ENCODE measurements around the gene KLRC4. TPM values are rescaled to one million over a fixed set of nuclear protein-coding genes. Genes with fewer than 3 reads are reported as not detected.

The KLRC4 gene
- total and polyA plus RNA-seq, 10 of the 15 experiments (the other 5 are each of a cell fraction or from before 2014, with no cell fraction given): 0.07 to 0.34 TPM; not detected in 8

DNA sequence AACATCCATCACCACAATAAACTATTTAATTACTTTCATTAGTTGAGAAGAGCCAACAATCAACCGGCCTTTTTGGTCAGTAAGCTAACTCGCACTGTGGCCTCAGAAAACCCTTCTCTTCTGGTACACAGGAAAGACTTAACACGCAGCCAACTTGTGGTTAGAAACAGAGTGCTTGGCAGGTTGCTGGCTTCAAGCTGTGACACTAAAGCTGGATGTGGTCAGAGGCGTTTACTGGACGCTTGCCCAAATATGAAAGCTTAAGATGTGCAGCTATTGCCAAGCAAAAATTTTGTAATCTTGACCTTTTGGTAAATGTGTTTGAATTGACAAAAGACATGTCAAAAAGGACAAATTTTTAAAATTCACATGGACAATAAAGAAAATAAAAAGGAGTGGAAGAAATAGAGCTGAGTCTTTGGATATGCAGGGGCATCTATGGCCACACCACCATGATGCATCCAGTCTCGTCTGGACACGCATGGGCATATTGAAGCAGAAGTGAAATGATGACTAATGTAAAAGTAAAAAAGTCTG is 17.1 kb downstream of the KLRC4 start:
- H3K27ac ChIP-seq (ENCODE audit: control insufficient read depth, insufficient read depth): no peak overlapping the region
- H2AFZ ChIP-seq (ENCODE audit: control insufficient read depth, low read depth, low read length): no peak overlapping the region
- DNase-seq (ENCODE audit: low read depth, low spot score): peak; percentile 77
- ChIA-PET POLR2A (interaction anchor here (1.0 to 2.6 kb wide), 3 partner anchors 26 to 151 kb away, joined by 3 to 24 read pairs (median 4); no protein-coding TSS in a partner anchor), SMC1A (ENCODE audit: uncharacterized antibody, unreplicated experiment) (interaction anchor here (0.7 to 3.4 kb wide), 12 partner anchors 9 to 154 kb away, joined by 3 to 67 read pairs (median 4); partner anchors contain the start of gene KLRC4), CTCF (interaction anchor here (1.1 to 2.1 kb wide), 4 partner anchors 18 to 61 kb away, joined by 3 to 13 read pairs (median 7); partner anchors contain the start of gene KLRC4), RAD21 (ENCODE audit: unreplicated experiment) (interaction anchor here (0.8 to 6.7 kb wide), 5 partner anchors 9 to 1430 kb away, joined by 3 to 75 read pairs (median 4); no protein-coding TSS in a partner anchor)
- in situ Hi-C loops (cut with MboI) (no loop called here), intact Hi-C loops (cut with micrococcal nuclease; ENCODE audit: unreplicated experiment) (loop anchor here (10.0 kb wide), 1 partner anchor 282 kb away; the partner anchor contains the start of gene STYK1)
- H3K4me1 ChIP-seq (ENCODE audit: control insufficient read depth, insufficient read depth, low read length): peaks cover 9% of the 10 kb centered on the region; the same call in 1 of the 2 replicates
- H3K36me3 ChIP-seq (ENCODE audit: control insufficient read depth in 2 of 2, insufficient read depth in 2 of 2, low read length in 1 of 2): no peaks in the 10 kb centered on the region
- ATAC-seq: peak; percentile 90
- H4K20me1 ChIP-seq (ENCODE audit: control insufficient read depth, insufficient read depth): no peaks in the 10 kb centered on the region
- under 1% methylated on average over 7 of the region's 7 CpGs for WGBS (ENCODE audit: insufficient coverage, insufficient replicate concordance, low lambda C conversion rate, missing lambda C conversion rate)
- BruUV-seq (replicated peaks): no TSS peak
- H3K4me3 ChIP-seq: 0 out of 2 replicates have a peak overlapping the region, but pooled peaks have one; percentile 15
- no peaks in the 10 kb centered on the region for H3K79me2 ChIP-seq (ENCODE audit: control insufficient read depth, insufficient read depth, low read length)
- no peaks in the 10 kb centered on the region for H3K27me3 ChIP-seq (replicated peaks in 1 of 2; ENCODE audit: control insufficient read depth in 2 of 2, insufficient read depth in 2 of 2, low read length in 1 of 2)
- peak overlapping the region; percentile 30 for H3K4me2 ChIP-seq (ENCODE audit: control insufficient read depth, insufficient read depth)
- FAIRE-seq: peak; percentile 87
- H3K9me3 ChIP-seq (replicated peaks; ENCODE audit: control insufficient read depth, insufficient read depth, low read length): no peaks in the 10 kb centered on the region; the same call in 2 of the 3 replicates
- no peak overlapping the region for H3K9ac ChIP-seq (ENCODE audit: control insufficient read depth, insufficient read depth, low read length)
- TF ChIP-seq, protein P1, sequence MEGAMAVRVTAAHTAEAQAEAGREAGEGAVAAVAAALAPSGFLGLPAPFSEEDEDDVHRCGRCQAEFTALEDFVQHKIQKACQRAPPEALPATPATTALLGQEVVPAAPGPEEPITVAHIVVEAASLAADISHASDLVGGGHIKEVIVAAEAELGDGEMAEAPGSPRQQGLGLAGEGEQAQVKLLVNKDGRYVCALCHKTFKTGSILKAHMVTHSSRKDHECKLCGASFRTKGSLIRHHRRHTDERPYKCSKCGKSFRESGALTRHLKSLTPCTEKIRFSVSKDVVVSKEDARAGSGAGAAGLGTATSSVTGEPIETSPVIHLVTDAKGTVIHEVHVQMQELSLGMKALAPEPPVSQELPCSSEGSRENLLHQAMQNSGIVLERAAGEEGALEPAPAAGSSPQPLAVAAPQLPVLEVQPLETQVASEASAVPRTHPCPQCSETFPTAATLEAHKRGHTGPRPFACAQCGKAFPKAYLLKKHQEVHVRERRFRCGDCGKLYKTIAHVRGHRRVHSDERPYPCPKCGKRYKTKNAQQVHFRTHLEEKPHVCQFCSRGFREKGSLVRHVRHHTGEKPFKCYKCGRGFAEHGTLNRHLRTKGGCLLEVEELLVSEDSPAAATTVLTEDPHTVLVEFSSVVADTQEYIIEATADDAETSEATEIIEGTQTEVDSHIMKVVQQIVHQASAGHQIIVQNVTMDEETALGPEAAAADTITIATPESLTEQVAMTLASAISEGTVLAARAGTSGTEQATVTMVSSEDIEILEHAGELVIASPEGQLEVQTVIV (IDR thresholded peaks at IDR 0.05; ENCODE audit: borderline replicate concordance, partially characterized antibody): no peak
- TF ChIP-seq ZNF274 (IDR thresholded peaks at IDR 0.05; ENCODE audit: insufficient read depth, insufficient read length): no peak
- peak; percentile 62 for TF ChIP-seq NR2F1 (conservative IDR thresholded peaks at IDR 0.05)
- no peak for TF ChIP-seq GABPA (IDR thresholded peaks at IDR 0.05; ENCODE audit: low read depth)
- no peak for TF ChIP-seq TBL1XR1 (IDR thresholded peaks at IDR 0.05; ENCODE audit: low read depth, low read length)
- peak; percentile 49; the same call in 1 of the 2 replicates for TF ChIP-seq SPI1 (IDR thresholded peaks at IDR 0.05; ENCODE audit: borderline replicate concordance, insufficient read depth, low read depth, low read length)
- no peak for TF ChIP-seq SIX5 (IDR thresholded peaks at IDR 0.05; ENCODE audit: low read depth, low read length, severe bottlenecking)
- TF ChIP-seq, protein P2, sequence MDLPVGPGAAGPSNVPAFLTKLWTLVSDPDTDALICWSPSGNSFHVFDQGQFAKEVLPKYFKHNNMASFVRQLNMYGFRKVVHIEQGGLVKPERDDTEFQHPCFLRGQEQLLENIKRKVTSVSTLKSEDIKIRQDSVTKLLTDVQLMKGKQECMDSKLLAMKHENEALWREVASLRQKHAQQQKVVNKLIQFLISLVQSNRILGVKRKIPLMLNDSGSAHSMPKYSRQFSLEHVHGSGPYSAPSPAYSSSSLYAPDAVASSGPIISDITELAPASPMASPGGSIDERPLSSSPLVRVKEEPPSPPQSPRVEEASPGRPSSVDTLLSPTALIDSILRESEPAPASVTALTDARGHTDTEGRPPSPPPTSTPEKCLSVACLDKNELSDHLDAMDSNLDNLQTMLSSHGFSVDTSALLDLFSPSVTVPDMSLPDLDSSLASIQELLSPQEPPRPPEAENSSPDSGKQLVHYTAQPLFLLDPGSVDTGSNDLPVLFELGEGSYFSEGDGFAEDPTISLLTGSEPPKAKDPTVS (IDR thresholded peaks at IDR 0.05; ENCODE audit: low read depth, low read length): no peak
- peak; percentile 68; the same call in 1 of the 2 replicates for TF ChIP-seq ZBED1 (IDR thresholded peaks at IDR 0.05; ENCODE audit: borderline replicate concordance)
- TF ChIP-seq NFYA (IDR thresholded peaks at IDR 0.05; ENCODE audit: borderline replicate concordance, low read depth, low read length): no peak
- TF ChIP-seq, protein P3, sequence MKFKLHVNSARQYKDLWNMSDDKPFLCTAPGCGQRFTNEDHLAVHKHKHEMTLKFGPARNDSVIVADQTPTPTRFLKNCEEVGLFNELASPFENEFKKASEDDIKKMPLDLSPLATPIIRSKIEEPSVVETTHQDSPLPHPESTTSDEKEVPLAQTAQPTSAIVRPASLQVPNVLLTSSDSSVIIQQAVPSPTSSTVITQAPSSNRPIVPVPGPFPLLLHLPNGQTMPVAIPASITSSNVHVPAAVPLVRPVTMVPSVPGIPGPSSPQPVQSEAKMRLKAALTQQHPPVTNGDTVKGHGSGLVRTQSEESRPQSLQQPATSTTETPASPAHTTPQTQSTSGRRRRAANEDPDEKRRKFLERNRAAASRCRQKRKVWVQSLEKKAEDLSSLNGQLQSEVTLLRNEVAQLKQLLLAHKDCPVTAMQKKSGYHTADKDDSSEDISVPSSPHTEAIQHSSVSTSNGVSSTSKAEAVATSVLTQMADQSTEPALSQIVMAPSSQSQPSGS (IDR thresholded peaks at IDR 0.05; ENCODE audit: low read length): no peak; the same call in 1 of the 2 replicates
- TF ChIP-seq, protein P4, sequence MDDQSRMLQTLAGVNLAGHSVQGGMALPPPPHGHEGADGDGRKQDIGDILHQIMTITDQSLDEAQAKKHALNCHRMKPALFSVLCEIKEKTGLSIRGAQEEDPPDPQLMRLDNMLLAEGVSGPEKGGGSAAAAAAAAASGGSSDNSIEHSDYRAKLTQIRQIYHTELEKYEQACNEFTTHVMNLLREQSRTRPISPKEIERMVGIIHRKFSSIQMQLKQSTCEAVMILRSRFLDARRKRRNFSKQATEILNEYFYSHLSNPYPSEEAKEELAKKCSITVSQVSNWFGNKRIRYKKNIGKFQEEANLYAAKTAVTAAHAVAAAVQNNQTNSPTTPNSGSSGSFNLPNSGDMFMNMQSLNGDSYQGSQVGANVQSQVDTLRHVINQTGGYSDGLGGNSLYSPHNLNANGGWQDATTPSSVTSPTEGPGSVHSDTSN (IDR thresholded peaks at IDR 0.05; ENCODE audit: insufficient replicate concordance, low read depth, low read length): no peak
- no peak for TF ChIP-seq CBX3 (IDR thresholded peaks at IDR 0.05; ENCODE audit: borderline replicate concordance, low read depth)
- no peak for TF ChIP-seq KDM1A (IDR thresholded peaks at IDR 0.05; ENCODE audit: borderline replicate concordance)
- TF ChIP-seq ASH2L (IDR thresholded peaks at IDR 0.05; ENCODE audit: borderline replicate concordance, low read depth): no peak
- TF ChIP-seq SP1 (IDR thresholded peaks at IDR 0.05; ENCODE audit: low read depth, low read length): peak; percentile 15
- TF ChIP-seq YBX1 (IDR thresholded peaks at IDR 0.05): no peak
- no peak for TF ChIP-seq JUND (IDR thresholded peaks at IDR 0.05; ENCODE audit: low read depth, low read length)
